NCI-H1417 (cell line): ENCODE measurements around the gene TMEM184B.
A peak's percentile ranks its signal among the peaks of the same experiment; 100 is the strongest.

ENCODE experiments used
- DNase-seq, 3 experiments: peaks; one replicate each; lab custom pipeline; 2025; lab: John Stamatoyannopoulos, UW

Gene TMEM184B

DNA sequence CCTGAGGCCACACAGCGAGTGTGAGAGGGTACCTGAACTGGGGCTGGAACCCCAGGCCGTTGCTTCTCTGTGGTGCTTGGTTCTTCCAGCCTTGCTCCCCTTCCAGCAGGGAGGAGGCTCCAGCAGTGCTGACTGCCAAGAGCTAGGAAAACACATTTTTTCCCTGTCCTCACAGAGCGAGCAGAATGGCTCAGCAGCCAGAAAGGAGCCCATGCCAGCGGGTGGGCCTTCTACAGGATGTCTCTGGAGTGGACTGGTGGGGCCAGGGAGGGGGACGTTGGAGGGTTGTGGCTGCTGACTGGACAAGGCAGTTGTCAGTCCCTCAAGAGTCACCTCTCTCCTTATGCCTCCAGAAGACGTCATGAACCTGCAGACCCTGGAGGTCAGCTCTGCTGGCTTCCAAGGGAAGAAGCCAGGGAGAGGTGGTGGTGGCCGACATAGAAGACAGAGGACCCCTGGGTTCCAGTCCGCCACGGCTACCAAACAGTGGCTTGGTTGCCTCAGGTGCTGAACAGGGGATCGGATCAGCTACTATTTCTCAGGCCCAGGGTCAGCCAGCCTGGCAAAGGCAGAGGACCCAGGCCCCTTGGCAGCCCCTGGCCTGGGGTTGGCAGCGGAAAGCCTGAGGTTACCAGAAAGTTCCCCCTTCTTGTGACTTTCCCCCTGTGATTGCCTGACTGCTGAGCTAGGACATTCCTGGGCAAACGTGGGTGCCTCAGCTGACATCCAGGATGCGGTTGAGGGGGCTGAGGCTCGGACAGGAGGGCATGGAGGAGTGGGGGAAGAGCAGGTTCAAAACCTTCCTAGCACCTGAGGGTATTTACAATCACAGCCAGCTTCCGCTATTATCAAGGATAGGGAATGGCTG is 67.3 kb downstream of the TMEM184B start:
- DNase-seq, result no peak

DNA sequence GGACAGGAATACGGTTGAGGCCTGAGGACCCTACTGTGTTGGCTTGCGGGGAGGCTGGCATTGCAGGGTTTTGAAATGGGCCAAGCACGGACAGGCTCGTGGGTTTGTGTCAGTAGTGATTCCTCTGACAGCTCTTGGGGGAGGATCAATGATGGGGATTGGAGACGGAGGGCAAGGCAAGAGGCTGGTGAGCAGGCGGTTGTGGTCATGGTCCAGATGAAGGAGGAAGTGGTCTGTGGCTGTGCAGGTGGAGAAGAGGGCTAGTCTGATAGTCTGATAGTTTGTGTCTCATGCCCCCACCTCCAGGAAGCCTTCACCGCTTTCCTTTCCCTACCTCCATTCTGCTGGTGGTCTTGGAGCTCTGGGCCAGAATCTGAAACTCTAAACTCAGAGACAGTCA is 68.0 kb downstream of the TMEM184B start:
- DNase-seq, result no peak

DNA sequence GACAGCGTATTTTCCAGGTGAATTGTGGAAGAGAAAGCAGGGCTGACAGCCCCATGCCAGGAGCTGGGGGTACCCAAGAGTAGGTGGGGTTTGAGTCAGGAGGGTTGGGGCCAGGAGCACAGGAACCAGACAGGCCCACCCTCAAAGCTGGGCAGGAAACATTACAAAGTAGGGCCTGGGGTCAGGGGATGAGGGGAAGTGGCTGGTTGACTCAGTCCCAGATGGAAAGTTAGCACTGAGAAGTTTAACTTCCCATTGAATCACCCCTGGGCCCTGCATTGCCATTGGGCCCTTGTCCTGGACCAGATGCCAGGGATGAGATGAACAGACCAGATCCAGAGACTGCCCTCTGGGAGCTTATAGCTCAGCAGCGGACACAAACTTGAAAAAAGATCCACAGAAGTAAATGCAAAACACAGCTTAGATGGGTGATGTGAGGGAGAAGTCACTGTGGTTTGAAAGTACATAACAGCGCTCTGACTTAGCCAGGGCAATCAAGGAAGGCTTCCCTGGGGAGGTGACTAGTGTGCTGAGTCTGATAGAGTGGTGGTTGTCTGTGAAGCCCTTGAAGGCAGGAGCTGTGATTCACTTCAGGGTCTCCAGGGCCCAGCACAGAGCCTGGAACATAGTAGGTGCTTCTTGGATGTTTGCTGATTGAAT is 68.8 kb downstream of the TMEM184B start:
- DNase-seq, result no peak

DNA sequence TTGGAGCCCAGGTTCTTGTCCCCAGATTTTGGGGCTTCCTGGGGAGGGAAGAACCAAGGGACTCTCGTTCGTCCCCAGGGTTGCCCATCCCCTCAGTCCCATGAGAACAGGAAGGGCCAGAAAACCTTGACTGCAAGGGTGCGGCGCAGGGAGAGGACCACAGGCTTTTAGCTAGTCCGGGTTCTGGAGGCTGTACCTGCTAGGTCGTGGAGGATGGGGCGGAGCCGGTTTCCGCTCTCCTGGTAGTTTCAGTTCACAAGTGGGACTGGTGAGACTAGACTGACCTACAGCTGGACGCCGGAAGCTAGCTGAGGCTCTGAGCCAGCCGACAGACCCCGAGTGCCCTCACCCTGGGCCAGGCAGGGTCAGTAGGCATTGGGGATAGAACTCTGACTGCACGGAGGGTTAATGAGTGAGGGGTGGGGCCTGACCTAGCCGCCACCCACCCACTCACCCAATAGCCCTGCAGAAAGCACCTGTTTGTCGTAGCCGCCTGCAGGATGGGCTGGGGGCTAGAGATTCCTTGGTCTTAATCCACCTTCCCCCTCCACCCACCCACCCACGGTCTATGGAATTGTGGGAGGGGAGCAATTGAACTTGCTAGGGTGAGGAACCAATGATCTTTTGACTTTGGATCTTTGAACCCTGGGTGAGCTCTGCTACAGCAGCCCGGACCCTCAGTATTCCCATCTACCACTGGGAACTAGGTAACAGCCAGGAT is 69.6 kb downstream of the TMEM184B start:
- DNase-seq, result peak; percentile 17 to 49 (median 44)

DNA sequence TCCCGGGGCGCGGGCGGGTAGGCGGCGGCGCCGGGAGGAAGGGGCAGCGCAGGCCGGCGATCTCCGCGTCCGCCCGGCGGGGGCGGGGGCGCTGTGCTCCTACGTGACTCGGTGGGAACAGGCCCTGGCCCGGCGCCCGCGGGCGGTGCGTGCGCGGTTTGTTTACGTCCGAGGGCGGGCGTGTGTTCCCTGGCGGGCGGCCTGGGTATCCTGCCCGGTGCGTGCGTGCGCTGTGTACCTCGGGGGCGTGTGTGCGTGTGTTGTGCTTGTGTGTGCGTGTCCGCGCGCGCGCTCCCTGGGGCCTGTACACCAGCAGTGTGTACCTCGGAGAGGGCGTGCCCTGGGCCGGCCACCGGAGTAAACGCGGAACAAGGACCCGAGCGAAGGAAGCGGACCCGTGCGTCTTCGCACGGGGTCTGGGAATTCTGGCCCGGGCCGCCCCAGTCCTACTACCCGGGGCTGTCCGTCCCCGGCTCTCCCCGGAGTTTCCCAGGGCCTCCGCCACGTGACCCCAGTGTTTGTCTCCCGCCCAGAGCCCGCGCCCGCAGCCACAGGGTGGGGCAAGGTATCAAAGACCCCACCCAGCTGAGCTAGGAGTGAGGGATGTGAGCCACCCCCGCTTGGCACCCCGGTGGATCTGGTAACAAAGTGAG is 70.2 kb downstream of the TMEM184B start:
- DNase-seq, result peak; percentile 14 to 63 (median 60)

DNA sequence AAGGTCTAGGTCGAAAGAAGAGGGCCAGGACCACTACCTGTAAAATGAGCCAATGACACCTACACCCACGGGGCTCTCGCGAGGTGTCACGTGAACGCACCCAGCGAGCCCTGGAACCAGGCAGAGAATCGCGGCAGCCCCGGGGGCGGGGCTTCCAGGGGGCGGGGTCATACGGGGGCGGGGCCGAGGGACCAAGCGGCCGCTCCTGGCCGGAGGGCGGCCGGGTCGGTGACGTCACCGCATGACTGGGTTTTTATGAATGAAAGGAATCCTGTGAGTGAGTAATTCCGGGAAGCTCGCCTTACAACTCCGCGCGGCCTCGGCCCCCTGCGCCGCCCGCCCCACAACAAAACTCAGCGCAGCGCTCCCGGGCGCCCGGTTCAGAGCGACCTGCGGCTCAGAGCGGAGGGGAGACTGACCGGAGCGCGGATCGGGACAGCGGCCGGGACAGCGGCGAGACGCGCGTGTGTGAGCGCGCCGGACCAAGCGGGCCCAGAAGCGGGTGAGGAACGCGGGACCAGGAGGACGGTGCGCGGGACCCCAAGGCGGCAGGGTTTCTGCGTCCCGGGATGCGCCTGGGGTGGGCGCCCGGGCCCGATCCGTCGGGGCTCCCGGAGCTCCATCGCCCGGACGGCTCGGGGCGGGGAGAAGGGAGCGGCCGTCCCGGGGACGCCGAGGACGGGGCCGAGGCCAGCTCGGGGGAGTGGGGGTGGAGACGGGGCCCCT is 70.9 kb downstream of the TMEM184B start, which contains the start of gene MAFF:
MAFF (plus strand) TSS at position 284 of the 726 bp plus-strand sequence. CDS start 11,860 bp downstream, outside the sequence.
- DNase-seq, result peak; percentile 78 to 88 (median 78)

DNA sequence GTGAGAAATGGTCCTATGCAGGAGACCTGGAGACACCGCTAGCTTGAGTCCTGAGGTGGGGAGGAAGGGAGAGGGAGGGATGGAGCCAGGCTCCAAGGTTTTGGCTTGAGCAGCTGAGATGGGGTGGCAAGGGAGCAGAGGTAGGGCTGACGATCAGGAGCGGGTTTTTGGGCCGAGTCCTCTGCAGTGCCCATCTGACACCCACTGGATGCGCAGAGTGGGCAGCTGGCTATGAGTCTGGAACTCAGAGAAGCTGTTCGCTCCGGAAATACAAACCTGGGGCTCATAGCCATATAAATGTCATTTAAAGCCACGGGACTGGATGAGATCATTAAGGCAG is 71.5 kb downstream of the TMEM184B start:
- DNase-seq, result no peak

DNA sequence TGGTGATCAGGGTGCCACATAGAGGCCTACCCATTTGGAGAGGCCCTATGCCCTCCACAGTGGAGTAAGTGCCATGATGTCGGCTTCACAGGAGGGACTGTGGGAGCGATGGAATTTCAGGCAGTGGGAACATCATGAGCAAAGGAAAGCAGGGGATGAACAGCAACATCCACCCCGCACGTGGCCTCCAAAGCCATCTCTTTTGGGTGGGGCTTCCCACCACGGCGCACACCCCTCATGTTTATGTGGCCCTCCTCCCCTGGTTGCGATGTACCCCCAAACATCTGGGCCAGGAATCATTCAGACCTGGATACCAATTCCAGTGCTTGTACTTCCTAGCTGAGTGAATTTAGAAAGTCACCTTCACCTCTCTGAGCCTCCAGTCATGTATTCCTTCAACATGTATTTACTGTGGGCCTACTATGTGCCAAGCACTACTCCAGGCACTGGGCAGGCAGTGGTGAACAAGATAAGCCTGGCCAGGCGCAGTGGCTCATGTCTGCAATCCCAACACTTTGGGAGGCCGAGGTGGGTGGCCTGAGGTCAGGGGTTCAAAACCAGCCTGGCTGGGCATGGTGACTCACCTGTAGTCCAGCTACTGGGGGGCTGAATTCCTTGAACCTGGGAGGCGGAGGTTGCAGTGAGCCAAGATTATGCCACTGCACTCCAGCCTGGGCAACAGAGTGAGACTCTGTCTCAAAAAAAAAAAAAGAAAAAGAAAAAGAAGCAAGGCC is 72.8 kb downstream of the TMEM184B start:
- DNase-seq, result no peak

DNA sequence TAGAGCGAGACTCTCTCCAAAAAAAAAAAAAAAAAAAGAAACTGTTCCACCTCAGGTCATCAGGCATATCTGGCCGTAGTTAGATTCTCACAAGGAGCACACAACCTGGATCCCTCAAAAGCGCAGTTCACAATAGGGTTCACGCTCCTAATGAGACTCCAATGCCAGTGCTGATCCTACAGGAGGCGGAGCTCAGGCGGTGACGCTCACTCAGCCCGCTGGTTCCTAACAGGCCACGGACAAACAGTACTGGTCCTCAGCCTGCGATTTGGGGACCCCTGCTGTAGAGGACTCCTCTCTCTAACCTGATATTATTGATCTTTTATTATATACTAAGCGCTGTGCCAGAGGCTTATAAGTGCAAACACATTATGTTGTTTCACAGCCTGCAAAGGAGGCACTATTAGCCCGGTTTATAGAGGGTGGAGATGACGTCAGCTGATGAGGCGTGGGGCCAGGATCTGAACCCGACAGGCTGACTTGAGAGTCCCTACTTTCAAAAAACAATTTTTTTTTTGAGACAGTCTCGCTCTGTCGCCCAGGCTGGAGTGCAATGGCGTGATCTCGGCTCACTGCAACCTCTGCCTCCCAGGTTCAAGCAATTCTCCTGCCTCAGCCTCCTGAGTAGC is 75.9 kb downstream of the TMEM184B start:
- peak in 1 of 3 experiments; percentile 5 for DNase-seq

DNA sequence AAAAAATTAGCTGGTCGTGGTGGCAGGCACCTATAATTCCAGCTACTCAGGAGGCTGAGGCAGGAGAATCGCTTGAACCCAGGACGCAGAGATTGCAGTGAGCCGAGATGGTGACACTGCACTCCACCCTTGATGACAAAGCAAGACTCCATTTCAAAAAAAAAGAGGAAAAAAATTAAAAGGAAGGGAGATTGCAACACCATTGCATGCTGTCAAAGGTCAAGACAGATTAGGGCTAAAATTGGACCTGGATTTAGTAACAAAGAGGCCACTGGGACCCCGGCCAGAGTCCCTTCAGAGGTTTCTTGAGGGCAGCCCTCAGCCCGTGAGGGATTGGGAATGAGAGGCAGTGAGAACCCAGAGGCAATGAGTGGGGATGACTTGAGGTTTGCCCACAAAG is 79.2 kb downstream of the TMEM184B start:
- no peak for DNase-seq

DNA sequence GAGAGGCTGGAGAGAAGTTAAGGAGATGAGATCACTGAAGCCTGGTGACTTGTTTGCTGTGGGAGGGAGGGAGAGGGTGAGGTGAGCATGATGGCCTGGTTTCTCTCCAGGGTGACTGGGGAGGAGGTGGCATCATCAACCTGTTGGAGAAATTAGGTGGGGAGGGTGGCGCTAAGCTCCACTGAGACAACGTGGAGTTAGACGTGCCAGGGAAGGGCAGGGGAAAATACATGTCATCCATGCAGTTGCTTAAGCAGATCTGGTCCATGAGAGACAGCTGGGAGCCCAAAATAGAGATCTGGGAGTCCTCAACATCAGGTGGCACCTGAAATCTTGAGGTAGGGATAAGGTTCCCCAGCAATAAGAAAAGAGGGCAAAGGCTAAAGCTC is 80.3 kb downstream of the TMEM184B start:
- no peak for DNase-seq

DNA sequence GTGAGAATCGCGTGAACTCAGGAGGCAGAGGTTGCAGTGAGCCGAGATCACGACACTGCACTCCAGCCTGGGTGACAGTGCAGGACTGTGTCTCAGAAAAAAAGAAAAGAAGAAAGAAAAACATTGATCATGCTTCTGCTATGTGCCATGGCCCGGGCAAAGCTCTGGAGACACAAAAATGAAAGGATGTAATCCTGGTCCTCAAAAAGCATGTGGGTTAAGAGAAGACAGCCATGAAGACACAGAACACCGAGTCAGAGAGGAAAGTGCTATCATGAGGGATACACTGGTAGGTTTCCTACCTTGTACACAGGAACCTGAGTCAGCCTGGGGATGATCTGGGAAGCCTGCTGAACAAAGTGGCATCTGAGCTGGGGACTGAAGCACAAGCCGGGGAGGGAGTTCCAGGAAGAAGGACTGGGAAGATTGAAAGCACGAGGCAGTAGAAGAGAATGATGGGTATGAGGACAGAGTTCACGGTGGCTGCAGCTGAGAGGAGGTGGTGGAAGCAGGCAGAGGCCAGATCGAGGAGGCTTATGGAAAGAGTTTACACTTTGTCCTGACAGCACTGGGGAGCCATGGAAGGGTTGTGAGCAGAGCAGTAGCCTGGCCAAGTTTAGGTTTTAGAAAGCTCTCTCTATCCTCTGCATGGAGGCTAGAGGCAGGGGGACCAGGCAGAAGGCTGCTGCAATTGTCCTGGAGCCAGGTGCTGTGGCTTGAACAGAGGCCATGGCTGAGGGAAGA is 80.9 kb downstream of the TMEM184B start:
- DNase-seq, result no peak

DNA sequence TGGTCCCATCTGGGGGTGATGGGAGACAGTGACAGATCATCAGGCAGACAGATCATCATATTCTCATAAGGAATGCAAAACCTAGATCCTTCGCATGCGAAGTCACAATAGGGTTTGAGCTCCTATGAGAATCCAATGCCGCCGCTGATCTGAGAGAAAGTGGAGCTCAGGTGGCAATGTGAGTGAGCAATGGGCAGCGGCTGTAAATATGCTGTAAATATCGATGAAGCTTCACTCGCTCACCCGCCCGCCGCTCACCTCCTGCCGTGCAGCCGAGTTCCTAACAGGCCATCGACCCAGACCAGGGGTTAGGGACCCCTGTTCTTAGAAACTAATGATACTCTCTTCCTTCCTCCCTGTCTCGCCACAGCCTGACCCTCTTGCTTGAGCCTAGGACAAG is 81.8 kb downstream of the TMEM184B start:
- no peak for DNase-seq

DNA sequence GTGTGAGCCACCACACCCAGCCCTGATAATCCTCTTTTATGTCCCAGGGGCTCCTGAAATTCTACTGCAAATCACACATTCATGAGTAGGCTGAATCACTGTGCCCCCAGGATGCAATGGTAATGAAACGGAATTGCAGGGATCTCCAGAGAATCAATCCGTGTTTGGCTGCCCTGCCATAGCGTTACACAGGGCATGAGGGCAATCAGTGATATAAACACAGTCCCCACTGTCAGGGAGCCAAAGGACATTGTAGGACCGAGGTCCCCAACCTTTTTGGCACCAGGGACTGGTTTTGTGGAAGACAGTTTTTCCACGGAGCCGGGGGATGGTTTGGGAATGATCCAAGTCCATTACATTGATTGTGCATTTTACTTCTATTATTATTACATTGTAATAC is 82.2 kb downstream of the TMEM184B start:
- no peak for DNase-seq

DNA sequence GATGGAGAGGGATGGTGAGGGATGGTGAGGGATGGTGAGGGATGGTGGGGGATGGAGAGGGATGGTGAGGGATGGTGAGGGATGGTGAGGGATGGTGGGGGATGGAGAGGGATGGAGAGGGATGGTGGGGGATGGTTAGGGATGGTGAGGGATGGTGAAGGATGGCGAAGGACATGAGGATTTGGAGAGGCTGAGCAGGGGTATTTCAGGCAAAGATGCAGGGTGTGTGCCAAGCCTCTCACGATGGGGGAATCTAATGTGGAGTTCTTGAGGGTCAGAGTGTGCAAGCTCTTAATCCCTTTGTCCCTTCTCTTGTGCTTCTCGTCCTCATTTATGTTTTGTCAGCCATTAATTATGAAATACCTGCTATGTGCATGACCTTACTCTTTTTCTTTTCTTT is 83.7 kb downstream of the TMEM184B start:
- no peak for DNase-seq

DNA sequence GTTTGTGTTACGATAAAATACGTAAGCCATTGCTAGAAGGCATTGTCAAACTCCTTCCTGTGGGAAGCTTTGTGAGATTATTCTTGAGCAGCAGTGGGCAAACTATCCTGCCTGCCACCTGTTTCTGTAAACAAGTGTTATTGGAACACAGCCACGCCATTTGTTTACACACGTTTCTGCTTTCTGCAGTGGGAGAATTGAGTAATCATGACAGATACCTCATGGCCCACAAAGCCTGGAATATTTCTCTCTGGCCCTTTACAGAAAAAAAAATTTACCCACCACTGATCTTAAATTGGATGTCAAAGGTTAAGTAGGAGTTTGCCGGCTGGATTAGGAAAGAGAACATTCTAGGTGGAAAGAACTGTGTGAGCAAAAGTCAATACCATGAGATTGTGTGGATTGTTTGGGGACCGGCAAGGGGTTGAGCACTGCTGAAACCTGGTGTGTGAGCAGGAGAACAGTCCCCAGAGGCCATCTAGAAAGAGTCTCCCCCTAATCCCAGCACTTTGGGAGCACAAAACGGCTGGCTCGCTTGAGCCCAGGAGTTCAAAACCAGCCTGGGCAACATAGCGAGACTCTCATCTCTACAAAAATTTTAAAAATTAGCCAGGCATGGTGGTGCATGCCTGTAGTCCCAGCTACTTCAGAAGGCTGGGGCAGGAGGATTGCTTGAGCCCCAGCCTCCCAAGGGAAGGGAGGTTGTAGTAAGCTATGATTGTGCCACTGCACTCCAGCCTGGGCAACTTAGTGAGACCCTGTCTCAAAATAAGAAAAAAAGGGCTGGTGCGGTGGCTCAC is 85.2 kb downstream of the TMEM184B start:
- peak in 1 of 3 experiments; percentile 15 for DNase-seq

DNA sequence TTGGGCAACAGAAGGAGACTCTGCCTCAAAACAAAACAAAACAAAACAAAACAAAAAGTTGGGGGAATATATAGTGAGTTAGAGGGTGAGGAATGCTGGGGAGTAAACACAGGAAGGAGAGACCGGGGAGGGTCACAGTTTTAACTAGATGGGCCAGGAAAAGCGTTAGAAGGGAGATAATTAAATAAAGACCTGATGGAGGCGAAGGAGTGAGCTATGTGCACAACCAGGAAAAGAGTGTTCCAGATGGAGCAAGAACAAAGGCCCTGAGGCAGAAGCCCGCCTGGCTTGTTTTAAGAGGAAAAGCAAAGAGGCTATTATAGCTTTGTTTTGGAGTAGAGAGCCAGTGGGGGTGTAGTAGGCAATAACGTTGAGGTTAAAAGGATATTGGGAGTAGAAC is 86.4 kb downstream of the TMEM184B start:
- no peak for DNase-seq

DNA sequence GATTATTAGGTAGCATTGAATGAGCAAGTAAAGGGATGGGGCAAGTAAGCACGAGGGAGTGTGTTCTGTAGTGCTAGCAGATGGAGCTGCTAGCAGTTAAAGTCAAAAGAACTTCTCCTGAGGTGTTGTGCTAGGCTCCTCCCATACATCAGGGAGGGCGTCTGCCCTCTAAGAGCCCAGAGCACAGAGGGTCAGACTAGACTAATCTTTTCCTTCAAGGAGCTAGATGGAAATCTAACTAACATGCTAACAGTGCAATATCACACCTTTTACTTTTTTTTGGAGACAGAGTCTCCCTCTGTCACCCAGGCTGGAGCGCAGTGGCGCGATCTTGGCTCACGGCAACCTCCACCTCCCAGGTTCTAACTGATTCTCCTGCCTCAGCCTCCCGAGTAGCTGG is 88.0 kb downstream of the TMEM184B start:
- DNase-seq, result no peak
